SK-N-SH (cell line): Measurements from ENCODE around the gene SLC47A1. TPM values are rescaled to one million over a fixed set of nuclear protein-coding genes. Genes with fewer than 3 reads are reported as not detected.

Experiments
- CTCF ChIA-PET: fragments of 300-600, 350-600 bp; formaldehyde crosslinking; extraction: SDS; loops from one replicate; lab custom pipeline; 2021; lab: Yijun Ruan, JAX
- POLR2A ChIA-PET: fragments of 350-600 bp; sonication (Branson Sonifier 250); formaldehyde crosslinking; extraction: SDS; loops from one replicate; lab custom pipeline; 2020; ENCODE audit warnings: antibody characterized with exemption, inconsistent platforms; lab: Yijun Ruan, JAX
- DNase-seq: peaks from one replicate; pipeline ENCODE4 v3.0.0; 2012
- H2AFZ ChIP-seq: fragments of 200-600 bp; sonication (generic); 2 replicates; pipeline ENCODE4 v1.8.1; 2016; ENCODE audit warnings: antibody characterized with exemption, mild to moderate bottlenecking, low read depth
- H3F3A ChIP-seq: fragments of 200-600 bp; sonication (generic); replicated peaks from 2 replicates; pipeline ENCODE3; 2016; ENCODE audit warnings: antibody characterized with exemption, mild to moderate bottlenecking; ENCODE audit not compliant: insufficient read depth
- H3K27ac ChIP-seq, 2 experiments: fragments of 200-500 bp in 1 of 2; fragments of 200-600 bp in 1 of 2; sonication (Bioruptor generic) in 1 of 2; sonication (generic), shearing (Covaris generic) in 1 of 2; 2 replicates each; pipeline versions ENCODE4 v1.5.1 to v1.6.1; 2014 to 2016; ENCODE audit warnings: low read depth in 2 of 2, inconsistent platforms in 1 of 2, low read length in 1 of 2, mild to moderate bottlenecking in 1 of 2, mixed read lengths in 1 of 2
- H3K27me3 ChIP-seq: fragments of 200-600 bp; sonication (generic), shearing (Covaris generic); 2 replicates; pipeline ENCODE4 v1.6.1; 2016; ENCODE audit warnings: mixed run types; ENCODE audit not compliant: insufficient read depth
- H3K36me3 ChIP-seq, 2 experiments: fragments of 200-500 bp in 1 of 2; fragments of 200-600 bp in 1 of 2; sonication (Bioruptor generic) in 1 of 2; sonication (generic) in 1 of 2; replicated peaks in 1 of 2; 2 replicates each; pipeline versions ENCODE3 to v1.5.1; 2014 to 2016; ENCODE audit warnings: low read length in 1 of 2, mild to moderate bottlenecking in 1 of 2; ENCODE audit not compliant: insufficient read depth in 2 of 2, control insufficient read depth in 1 of 2
- H3K4me1 ChIP-seq, 2 experiments: fragments of 200-500 bp in 1 of 2; fragments of 200-600 bp in 1 of 2; sonication (Bioruptor generic) in 1 of 2; sonication (generic), shearing (Covaris generic) in 1 of 2; 2 replicates each; pipeline versions ENCODE4 v1.5.1 to v1.6.1; 2014 to 2016; ENCODE audit warnings: low read depth in 1 of 2, low read length in 1 of 2, mixed run types in 1 of 2; ENCODE audit not compliant: insufficient read depth in 2 of 2, control insufficient read depth in 1 of 2
- H3K4me2 ChIP-seq: fragments of 200-600 bp; sonication (generic), shearing (Covaris generic); 2 replicates; pipeline ENCODE4 v1.6.1; 2017; ENCODE audit warnings: mixed run types
- H3K4me3 ChIP-seq, 2 experiments: fragments of 200-500 bp in 1 of 2; fragments of 200-600 bp in 1 of 2; sonication (Bioruptor generic) in 1 of 2; sonication (generic), shearing (Covaris generic) in 1 of 2; 2 replicates each; pipeline versions ENCODE4 v1.5.1 to v1.8.1; 2014 to 2016; ENCODE audit warnings: low read depth in 2 of 2, inconsistent platforms in 1 of 2, low read length in 1 of 2, mild to moderate bottlenecking in 1 of 2, mixed read lengths in 1 of 2, moderate library complexity in 1 of 2
- H3K79me2 ChIP-seq: fragments of 200-600 bp; sonication (generic); 2 replicates; pipeline ENCODE4 v1.8.1; 2017; ENCODE audit warnings: mild to moderate bottlenecking; ENCODE audit not compliant: insufficient read depth
- H3K9ac ChIP-seq: fragments of 200-600 bp; sonication (generic); 2 replicates; pipeline ENCODE4 v1.6.1; 2017; ENCODE audit warnings: mixed run types
- H3K9me2 ChIP-seq: fragments of 200-600 bp; sonication (generic); 2 replicates; pipeline ENCODE4 v1.6.1; 2017; ENCODE audit warnings: mixed run types
- H3K9me3 ChIP-seq: fragments of 200-600 bp; sonication (generic); 2 replicates; pipeline ENCODE4 v1.6.1; 2017; ENCODE audit warnings: mixed run types, mild to moderate bottlenecking, moderate library complexity
- H4K20me1 ChIP-seq: fragments of 200-600 bp; sonication (generic); 2 replicates; pipeline ENCODE4 v1.6.1; 2017; ENCODE audit warnings: mild to moderate bottlenecking, mixed run types; ENCODE audit not compliant: insufficient read depth
- CHD2 ChIP-seq: fragments of 150-350 bp; IDR thresholded peaks from 2 replicates; pipeline ENCODE4 v1.6.1; 2018; ENCODE audit warnings: low read length; ENCODE audit not compliant: partially characterized antibody
- ELF1 ChIP-seq: IDR thresholded peaks from 2 replicates; pipeline ENCODE4 v1.4.0; 2012
- FOXJ3 ChIP-seq: sonication (generic); formaldehyde crosslinking; IDR thresholded peaks from 2 replicates; pipeline ENCODE4 v1.5.1; 2020; ENCODE audit warnings: mild to moderate bottlenecking, missing genetic modification reagents
- IRF3 ChIP-seq: fragments of 150-350 bp; IDR thresholded peaks from 2 replicates; pipeline ENCODE4 v1.6.1; 2016; ENCODE audit warnings: mild to moderate bottlenecking, low read depth, low read length
- MAX ChIP-seq: IDR thresholded peaks from 2 replicates; pipeline ENCODE4 v1.4.0; 2012; ENCODE audit warnings: low read depth
- MEF2A ChIP-seq: IDR thresholded peaks from 2 replicates; pipeline ENCODE4 v1.4.0; 2012; ENCODE audit warnings: low read depth, borderline replicate concordance
- MXI1 ChIP-seq: IDR thresholded peaks from 2 replicates; pipeline ENCODE4 v1.6.1; 2012; ENCODE audit warnings: mild to moderate bottlenecking, low read depth, low read length, improper control_type of control experiment
- REST ChIP-seq: IDR thresholded peaks from 2 replicates; pipeline ENCODE4 v1.6.1; 2012; ENCODE audit warnings: mild to moderate bottlenecking, low read depth, low read length, moderate library complexity
- SIN3A ChIP-seq: IDR thresholded peaks from 2 replicates; pipeline ENCODE4 v1.6.1; 2012; ENCODE audit warnings: low read depth, mild to moderate bottlenecking, low read length, moderate library complexity, borderline replicate concordance
- SMC3 ChIP-seq: IDR thresholded peaks from 2 replicates; pipeline ENCODE4 v1.6.1; 2012; ENCODE audit warnings: low read depth, low read length, improper control_type of control experiment
- TAF1 ChIP-seq: IDR thresholded peaks from 2 replicates; pipeline ENCODE4 v1.6.1; 2012; ENCODE audit warnings: low read depth, mild to moderate bottlenecking, low read length, moderate library complexity, borderline replicate concordance
- TCF12 ChIP-seq: IDR thresholded peaks from 2 replicates; pipeline ENCODE4 v1.4.0; 2012
- TEAD4 ChIP-seq: IDR thresholded peaks from 2 replicates; pipeline ENCODE4 v1.4.0; 2012; ENCODE audit warnings: mild to moderate bottlenecking, borderline replicate concordance; ENCODE audit not compliant: insufficient read depth
- USF1 ChIP-seq: IDR thresholded peaks from 2 replicates; pipeline ENCODE4 v1.4.0; 2012; ENCODE audit warnings: low read depth, borderline replicate concordance
- YY1 ChIP-seq: IDR thresholded peaks from 2 replicates; pipeline ENCODE4 v1.4.0; 2012; ENCODE audit warnings: low read depth, mild to moderate bottlenecking
- WGBS: methylation state at CpG from one replicate; pipeline ENCODE4 v1.1.6; 2017; ENCODE audit warnings: low lambda C conversion rate; 5-methylcytosine and 5-hydroxymethylcytosine counted together
- polyA plus RNA-seq, 3 experiments: library from polyadenylated mRNA; depleted of rRNA; stranded (reverse); fragments of >200 nt; gene quantifications; 2 replicates each; pipeline ENCODE4 v1.2.3, GENCODE V29; 2012

SLC47A1 gene
- polyA plus RNA-seq, 1 of the 3 experiments (the other 2 are of a cell fraction), result 3.5 TPM

GRCh38 chr17:19553036-19553435 lies 19.4 kb downstream of the SLC47A1 start:
- no peak overlapping the region for H3K9ac ChIP-seq
- no peak overlapping the region for H3K4me2 ChIP-seq
- no peaks in the 10 kb centered on the region for H3K4me1 ChIP-seq
- ChIA-PET POLR2A (interaction anchor here (0.6 kb wide), 1 partner anchor 95 kb away, joined by 3 read pairs; no protein-coding TSS in a partner anchor), CTCF (interaction anchor here (0.6 kb wide), 1 partner anchor 99 kb away, joined by 3 read pairs; no protein-coding TSS in a partner anchor)
- no peak overlapping the region for H2AFZ ChIP-seq
- no peaks in the 10 kb centered on the region for H4K20me1 ChIP-seq
- no peaks in the 10 kb centered on the region for H3K36me3 ChIP-seq
- no peaks in the 10 kb centered on the region for H3K9me2 ChIP-seq
- H3K27me3 ChIP-seq, result no peaks in the 10 kb centered on the region
- H3F3A ChIP-seq, result no peaks in the 10 kb centered on the region
- TF ChIP-seq TAF1 (no peak), IRF3 (no peak), MAX (no peak), CHD2 (no peak), ELF1 (no peak), TEAD4 (no peak), MXI1 (no peak), MEF2A (no peak), SIN3A (no peak), SMC3 (no peak), REST (no peak), FOXJ3 (no peak)
- TF ChIP-seq, all 33 proteins: peak for 0
- WGBS, result 94% methylated on average over 8 of the region's 8 CpGs
- H3K27ac ChIP-seq, result no peak overlapping the region
- no peak overlapping the region for H3K4me3 ChIP-seq
- no peak for DNase-seq
- H3K79me2 ChIP-seq, result no peaks in the 10 kb centered on the region
- H3K9me3 ChIP-seq, result no peaks in the 10 kb centered on the region

GRCh38 chr17:19554393-19554792 lies 20.7 kb downstream of the SLC47A1 start:
- Histone ChIP-seq H3K79me2 (no peaks in the 10 kb centered on the region), H3K4me1 (no peaks in the 10 kb centered on the region), H3K9ac (no peak overlapping the region), H3K4me3 (no peak overlapping the region)
- CTCF ChIA-PET, result no interaction called here
- WGBS, result 94% methylated on average over 9 of the region's 9 CpGs
- TF ChIP-seq USF1 (no peak), TCF12 (no peak), YY1 (no peak)
- TF ChIP-seq, all 33 proteins: peak for 0
- H3K9me2 ChIP-seq, result no peaks in the 10 kb centered on the region
- no peak for DNase-seq
- no peak overlapping the region for H3K4me2 ChIP-seq
- no peaks in the 10 kb centered on the region for H3K9me3 ChIP-seq
- H3K36me3 ChIP-seq, result no peaks in the 10 kb centered on the region
- POLR2A ChIA-PET, result no interaction called here
- H4K20me1 ChIP-seq, result no peaks in the 10 kb centered on the region
- H3K27me3 ChIP-seq, result no peaks in the 10 kb centered on the region
- no peak overlapping the region for H3K27ac ChIP-seq
- no peak overlapping the region for H2AFZ ChIP-seq
- no peaks in the 10 kb centered on the region for H3F3A ChIP-seq
